HepG2 (cell line): Measurements from ENCODE around the gene BLVRA. TPM values are rescaled to one million over a fixed set of nuclear protein-coding genes. Genes with fewer than 3 reads are reported as not detected.

Experiments
- ATF4 ChIP-seq, 2 experiments: fragments of 450-650 bp in 1 of 2; sonication (generic) in 1 of 2; formaldehyde crosslinking; IDR thresholded peaks; 2 replicates each; pipeline versions ENCODE4 v1.5.0 to v1.8.0; 2020 to 2022; ENCODE audit warnings: mild to moderate bottlenecking in 1 of 2, missing genetic modification reagents in 1 of 2
- MAZ ChIP-seq, 2 experiments: sonication (generic) in 1 of 2; formaldehyde crosslinking in 1 of 2; IDR thresholded peaks; 2 replicates each; pipeline versions ENCODE4 v1.5.0 to v1.6.1; 2012 to 2020; ENCODE audit warnings: low read depth in 2 of 2, mild to moderate bottlenecking in 2 of 2, borderline replicate concordance in 1 of 2, improper control_type of control experiment in 1 of 2, low read length in 1 of 2, missing genetic modification reagents in 1 of 2, moderate library complexity in 1 of 2
- NCOA1 ChIP-seq: sonication (generic); formaldehyde crosslinking; IDR thresholded peaks from 2 replicates; pipeline ENCODE4 v1.9.0; 2021; ENCODE audit warnings: missing genetic modification reagents
- NONO ChIP-seq, 2 experiments: fragments of 450-650 bp in 1 of 2; sonication (generic) in 1 of 2; formaldehyde crosslinking in 1 of 2; IDR thresholded peaks in 1 of 2; conservative IDR thresholded peaks in 1 of 2; 2 replicates each; pipeline versions ENCODE4 v1.6.1 to v1.8.0; 2017 to 2022; ENCODE audit warnings: mild to moderate bottlenecking in 1 of 2, missing genetic modification reagents in 1 of 2, moderate library complexity in 1 of 2
- STAT5B ChIP-seq: sonication (generic); formaldehyde crosslinking; IDR thresholded peaks from 2 replicates; pipeline ENCODE4 v1.4.0; 2020; ENCODE audit warnings: missing genetic modification reagents
- U2AF2 ChIP-seq: fragments of 200-400 bp; formaldehyde crosslinking; IDR thresholded peaks from 2 replicates; pipeline ENCODE4 v1.6.1; 2017; ENCODE audit warnings: low read depth, mild to moderate bottlenecking, low read length
- YEATS2 ChIP-seq: sonication (generic); formaldehyde crosslinking; IDR thresholded peaks from 2 replicates; pipeline ENCODE4 v1.4.0; 2020; ENCODE audit warnings: missing genetic modification reagents, borderline replicate concordance
- ZNF232 ChIP-seq: sonication (generic); formaldehyde crosslinking; IDR thresholded peaks from 2 replicates; pipeline ENCODE4 v1.4.0; 2020; ENCODE audit warnings: missing genetic modification reagents, borderline replicate concordance
- ZNF672 ChIP-seq: sonication (generic); formaldehyde crosslinking; IDR thresholded peaks from 2 replicates; pipeline ENCODE4 v1.8.1; 2022; ENCODE audit warnings: missing genetic modification reagents
- ZNF678 ChIP-seq: sonication (generic); formaldehyde crosslinking; IDR thresholded peaks from 2 replicates; pipeline ENCODE4 v1.4.0; 2020; ENCODE audit warnings: mild to moderate bottlenecking, missing genetic modification reagents
- ZNF777 ChIP-seq: sonication (generic); formaldehyde crosslinking; IDR thresholded peaks from 2 replicates; pipeline ENCODE4 v1.4.0; 2020; ENCODE audit warnings: missing genetic modification reagents
- ZSCAN5A ChIP-seq: sonication (generic); formaldehyde crosslinking; IDR thresholded peaks from 2 replicates; pipeline ENCODE4 v1.8.0; 2022; ENCODE audit warnings: mild to moderate bottlenecking, missing genetic modification reagents, borderline replicate concordance
- polyA plus RNA-seq, 8 experiments: library from polyadenylated mRNA; depleted of rRNA in 3 of 8; stranded (reverse) in 7 of 8; unstranded in 1 of 8; fragments of >200 nt; fragmentation: Illumina TruSeq in 4 of 8; extraction: Trizol in 4 of 8; gene quantifications; 2 replicates each; pipeline versions ENCODE4 v1.2.1 to v1.2.3, GENCODE V29; 2011 to 2016; ENCODE audit warnings: low read depth in 4 of 8, missing spikeins in 1 of 8, mixed read lengths in 1 of 8; ENCODE audit not compliant: insufficient read depth in 1 of 8
- total RNA-seq, 5 experiments: library from RNA; depleted of rRNA; stranded (reverse); fragments of >200 nt; fragmentation: Illumina TruSeq; extraction: Trizol; gene quantifications; 2 replicates each; pipeline ENCODE4 v1.2.3, GENCODE V29; 2016; ENCODE audit warnings: low read depth in 1 of 5
- TF ChIP-seq, protein P1 (sequence below): sonication (generic); formaldehyde crosslinking; conservative IDR thresholded peaks from 2 replicates; pipeline ENCODE4 v1.4.0; 2020; ENCODE audit warnings: missing genetic modification reagents
- TF ChIP-seq, protein P2 (sequence below): sonication (generic); formaldehyde crosslinking; IDR thresholded peaks from 2 replicates; pipeline ENCODE4 v1.5.0; 2020; ENCODE audit warnings: mild to moderate bottlenecking, missing genetic modification reagents, borderline replicate concordance
- TF ChIP-seq, protein P3 (sequence below): IDR thresholded peaks from 2 replicates; pipeline ENCODE4 v1.6.1; 2016; ENCODE audit warnings: missing compliant biosample characterization, missing genetic modification reagents, borderline replicate concordance
- TF ChIP-seq, protein P4 (sequence below): sonication (generic); formaldehyde crosslinking; conservative IDR thresholded peaks from 2 replicates; pipeline ENCODE4 v1.5.0; 2020; ENCODE audit warnings: missing genetic modification reagents
- TF ChIP-seq, protein P5 (sequence below): sonication (generic); formaldehyde crosslinking; conservative IDR thresholded peaks from 2 replicates; pipeline ENCODE4 v1.4.0; 2020; ENCODE audit warnings: missing genetic modification reagents

BLVRA gene
- total and polyA plus RNA-seq, 2 of the 13 experiments (the other 11 are each of a cell fraction or from before 2014, with no cell fraction given): 39.2 to 64.2 TPM

GRCh38 chr7:43735802-43736603 lies 22.5 kb upstream of the BLVRA start (continued):
- TF ChIP-seq MAZ (IDR thresholded peaks at IDR 0.05; ENCODE audit: borderline replicate concordance, low read depth, low read length): no peak
- TF ChIP-seq MAZ (CRISPR knock-in tag; IDR thresholded peaks at IDR 0.05; ENCODE audit: low read depth): no peak
- TF ChIP-seq ATF4 (CRISPR knock-in tag; IDR thresholded peaks at IDR 0.05): peak in 1 of 2 experiments; percentile 89; a peak in 2 of 4 replicates
- TF ChIP-seq, protein P1, sequence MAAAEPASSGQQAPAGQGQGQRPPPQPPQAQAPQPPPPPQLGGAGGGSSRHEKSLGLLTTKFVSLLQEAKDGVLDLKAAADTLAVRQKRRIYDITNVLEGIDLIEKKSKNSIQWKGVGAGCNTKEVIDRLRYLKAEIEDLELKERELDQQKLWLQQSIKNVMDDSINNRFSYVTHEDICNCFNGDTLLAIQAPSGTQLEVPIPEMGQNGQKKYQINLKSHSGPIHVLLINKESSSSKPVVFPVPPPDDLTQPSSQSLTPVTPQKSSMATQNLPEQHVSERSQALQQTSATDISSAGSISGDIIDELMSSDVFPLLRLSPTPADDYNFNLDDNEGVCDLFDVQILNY (CRISPR knock-in tag): no peak
- no peak for TF ChIP-seq YEATS2 (CRISPR knock-in tag)
- no peak for TF ChIP-seq ZNF232 (CRISPR knock-in tag)
- TF ChIP-seq, protein P2, sequence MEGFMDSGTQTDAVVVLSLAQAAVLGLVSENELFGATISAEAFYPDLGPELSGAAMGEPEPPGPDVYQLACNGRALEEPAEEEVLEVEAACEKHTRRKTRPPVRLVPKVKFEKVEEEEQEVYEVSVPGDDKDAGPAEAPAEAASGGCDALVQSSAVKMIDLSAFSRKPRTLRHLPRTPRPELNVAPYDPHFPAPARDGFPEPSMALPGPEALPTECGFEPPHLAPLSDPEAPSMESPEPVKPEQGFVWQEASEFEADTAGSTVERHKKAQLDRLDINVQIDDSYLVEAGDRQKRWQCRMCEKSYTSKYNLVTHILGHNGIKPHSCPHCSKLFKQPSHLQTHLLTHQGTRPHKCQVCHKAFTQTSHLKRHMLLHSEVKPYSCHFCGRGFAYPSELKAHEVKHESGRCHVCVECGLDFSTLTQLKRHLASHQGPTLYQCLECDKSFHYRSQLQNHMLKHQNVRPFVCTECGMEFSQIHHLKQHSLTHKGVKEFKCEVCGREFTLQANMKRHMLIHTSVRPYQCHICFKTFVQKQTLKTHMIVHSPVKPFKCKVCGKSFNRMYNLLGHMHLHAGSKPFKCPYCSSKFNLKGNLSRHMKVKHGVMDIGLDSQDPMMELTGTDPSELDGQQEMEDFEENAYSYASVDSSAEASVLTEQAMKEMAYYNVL: peak; percentile 39; the same call in 1 of the 2 replicates
- TF ChIP-seq ZSCAN5A (CRISPR knock-in tag): no peak
- no peak for TF ChIP-seq NONO (IDR thresholded peaks at IDR 0.05)
- TF ChIP-seq NONO (CRISPR knock-in tag; conservative IDR thresholded peaks at IDR 0.05): no peak
- TF ChIP-seq, protein P3, sequence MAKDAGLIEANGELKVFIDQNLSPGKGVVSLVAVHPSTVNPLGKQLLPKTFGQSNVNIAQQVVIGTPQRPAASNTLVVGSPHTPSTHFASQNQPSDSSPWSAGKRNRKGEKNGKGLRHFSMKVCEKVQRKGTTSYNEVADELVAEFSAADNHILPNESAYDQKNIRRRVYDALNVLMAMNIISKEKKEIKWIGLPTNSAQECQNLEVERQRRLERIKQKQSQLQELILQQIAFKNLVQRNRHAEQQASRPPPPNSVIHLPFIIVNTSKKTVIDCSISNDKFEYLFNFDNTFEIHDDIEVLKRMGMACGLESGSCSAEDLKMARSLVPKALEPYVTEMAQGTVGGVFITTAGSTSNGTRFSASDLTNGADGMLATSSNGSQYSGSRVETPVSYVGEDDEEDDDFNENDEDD (CRISPR knock-in tag): 0 out of 2 replicates have a peak, but pooled peaks have one; percentile 18
- TF ChIP-seq U2AF2: no peak
- TF ChIP-seq, protein P4, sequence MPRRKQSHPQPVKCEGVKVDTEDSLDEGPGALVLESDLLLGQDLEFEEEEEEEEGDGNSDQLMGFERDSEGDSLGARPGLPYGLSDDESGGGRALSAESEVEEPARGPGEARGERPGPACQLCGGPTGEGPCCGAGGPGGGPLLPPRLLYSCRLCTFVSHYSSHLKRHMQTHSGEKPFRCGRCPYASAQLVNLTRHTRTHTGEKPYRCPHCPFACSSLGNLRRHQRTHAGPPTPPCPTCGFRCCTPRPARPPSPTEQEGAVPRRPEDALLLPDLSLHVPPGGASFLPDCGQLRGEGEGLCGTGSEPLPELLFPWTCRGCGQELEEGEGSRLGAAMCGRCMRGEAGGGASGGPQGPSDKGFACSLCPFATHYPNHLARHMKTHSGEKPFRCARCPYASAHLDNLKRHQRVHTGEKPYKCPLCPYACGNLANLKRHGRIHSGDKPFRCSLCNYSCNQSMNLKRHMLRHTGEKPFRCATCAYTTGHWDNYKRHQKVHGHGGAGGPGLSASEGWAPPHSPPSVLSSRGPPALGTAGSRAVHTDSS (CRISPR knock-in tag): no peak
- no peak for TF ChIP-seq STAT5B
- TF ChIP-seq, protein P5, sequence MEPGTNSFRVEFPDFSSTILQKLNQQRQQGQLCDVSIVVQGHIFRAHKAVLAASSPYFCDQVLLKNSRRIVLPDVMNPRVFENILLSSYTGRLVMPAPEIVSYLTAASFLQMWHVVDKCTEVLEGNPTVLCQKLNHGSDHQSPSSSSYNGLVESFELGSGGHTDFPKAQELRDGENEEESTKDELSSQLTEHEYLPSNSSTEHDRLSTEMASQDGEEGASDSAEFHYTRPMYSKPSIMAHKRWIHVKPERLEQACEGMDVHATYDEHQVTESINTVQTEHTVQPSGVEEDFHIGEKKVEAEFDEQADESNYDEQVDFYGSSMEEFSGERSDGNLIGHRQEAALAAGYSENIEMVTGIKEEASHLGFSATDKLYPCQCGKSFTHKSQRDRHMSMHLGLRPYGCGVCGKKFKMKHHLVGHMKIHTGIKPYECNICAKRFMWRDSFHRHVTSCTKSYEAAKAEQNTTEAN (CRISPR knock-in tag): no peak
- TF ChIP-seq ZNF678 (CRISPR knock-in tag): no peak
- no peak for TF ChIP-seq NCOA1 (CRISPR knock-in tag)
- no peak for TF ChIP-seq ZNF777 (CRISPR knock-in tag)
- no peak for TF ChIP-seq ZNF672 (CRISPR knock-in tag)
